ENCODE data around the gene MYH14. TPM values are rescaled to one million over a fixed set of nuclear protein-coding genes. Genes with fewer than 3 reads are reported as not detected.

Gene MYH14
- total and polyA plus RNA-seq, 2 of the 13 experiments (the other 11 are each of a cell fraction or from before 2014, with no cell fraction given) = 5.5 to 5.8 TPM

- peaks cover 10% of the 10 kb centered on the region for H3K9me3 ChIP-seq (ENCODE audit: low read length)
- no peak for ATAC-seq
- CTCF ChIA-PET (ENCODE audit: low intra/inter-chr PET ratio, low total read pairs) = no interaction called here
- BruUV-seq (replicated peaks) = no TSS peak
- no peak for DNase-seq (ENCODE audit: low spot score)
- no peak for TF ChIP-seq ZNF121 (CRISPR knock-in tag; IDR thresholded peaks at IDR 0.05)
- 0 out of 2 replicates have a peak, but pooled peaks have one; percentile 25 for TF ChIP-seq ZNF629 (CRISPR knock-in tag; conservative IDR thresholded peaks at IDR 0.05)
- TF ChIP-seq BRF2 (CRISPR knock-in tag; IDR thresholded peaks at IDR 0.05) = no peak
- TF ChIP-seq ZNF224 (CRISPR knock-in tag; IDR thresholded peaks at IDR 0.05) = no peak
- TF ChIP-seq ZNF768 (CRISPR knock-in tag; IDR thresholded peaks at IDR 0.05) = peak; percentile 81
- H3K36me3 ChIP-seq (replicated peaks in 1 of 2; ENCODE audit: control insufficient read depth in 1 of 2, insufficient read depth in 2 of 2, low read length in 2 of 2) = peaks cover 2 to 7% of the 10 kb centered on the region in 2 experiments; a peak in 1 of 5 replicates
- no peaks in the 10 kb centered on the region for H3K4me1 ChIP-seq (ENCODE audit: insufficient read depth, low read length)
- in situ Hi-C loops (cut with HindIII; ENCODE audit: extremely low pct_ligation_motif_present, low pct_unique_long_range_greater_than_20kb) = no loop called here
- no peaks in the 10 kb centered on the region for H3K27me3 ChIP-seq (ENCODE audit: control insufficient read depth in 1 of 2, insufficient read depth in 2 of 2, low read length in 2 of 2)
- H3K4me3 ChIP-seq (replicated peaks in 1 of 3; ENCODE audit: insufficient read depth in 1 of 3, low read depth in 2 of 3, low read length in 3 of 3) = no peak overlapping the region
- no peak overlapping the region for H3K9ac ChIP-seq (ENCODE audit: insufficient read depth, low read depth, low read length)
- intact Hi-C loops (cut with micrococcal nuclease; ENCODE audit: unreplicated experiment) = no loop called here
- H3K79me2 ChIP-seq (ENCODE audit: insufficient read depth, low read length) = no peaks in the 10 kb centered on the region
- H2AFZ ChIP-seq (ENCODE audit: low read length) = no peak overlapping the region
- 95% methylated on average over 9 of the region's 10 CpGs for WGBS (ENCODE audit: low lambda C conversion rate)
- no peak overlapping the region for H3K27ac ChIP-seq (ENCODE audit: extremely low read length, insufficient read depth, low read length)
- H3K4me2 ChIP-seq (ENCODE audit: low read depth, low read length) = no peak overlapping the region
- POLR2A ChIA-PET = no interaction called here
- no peaks in the 10 kb centered on the region for H4K20me1 ChIP-seq (ENCODE audit: insufficient read depth, low read length)
- no peak for FAIRE-seq
Measured at GRCh38 chr19:50248413-50248812, 45.0 kb downstream of the MYH14 start.

- no TSS peak for BruUV-seq (replicated peaks)
- Histone ChIP-seq H3K4me3 (replicated peaks in 1 of 3; ENCODE audit: insufficient read depth in 1 of 3, low read depth in 2 of 3, low read length in 3 of 3) (no peak overlapping the region), H2AFZ (ENCODE audit: low read length) (no peak overlapping the region), H3K27me3 (ENCODE audit: control insufficient read depth in 1 of 2, insufficient read depth in 2 of 2, low read length in 2 of 2) (no peaks in the 10 kb centered on the region), H3K9me3 (ENCODE audit: low read length) (peaks cover 13% of the 10 kb centered on the region), H3K4me1 (ENCODE audit: insufficient read depth, low read length) (no peaks in the 10 kb centered on the region), H3K9ac (ENCODE audit: insufficient read depth, low read depth, low read length) (no peak overlapping the region), H3K27ac (ENCODE audit: extremely low read length, insufficient read depth, low read length) (no peak overlapping the region), H3K36me3 (replicated peaks in 1 of 2; ENCODE audit: control insufficient read depth in 1 of 2, insufficient read depth in 2 of 2, low read length in 2 of 2) (peaks cover 2 to 9% of the 10 kb centered on the region in 2 experiments; a peak in 1 of 5 replicates), H3K4me2 (ENCODE audit: low read depth, low read length) (no peak overlapping the region), H4K20me1 (ENCODE audit: insufficient read depth, low read length) (no peaks in the 10 kb centered on the region), H3K79me2 (ENCODE audit: insufficient read depth, low read length) (no peaks in the 10 kb centered on the region)
- WGBS (ENCODE audit: low lambda C conversion rate) = 93% methylated on average over 14 of the region's 19 CpGs
- DNase-seq (ENCODE audit: low spot score) (no peak), ATAC-seq (no peak), FAIRE-seq (no peak)
- CTCF ChIA-PET (ENCODE audit: low intra/inter-chr PET ratio, low total read pairs) = no interaction called here
- POLR2A ChIA-PET = no interaction called here
- intact Hi-C loops (cut with micrococcal nuclease; ENCODE audit: unreplicated experiment) (no loop called here), in situ Hi-C loops (cut with HindIII; ENCODE audit: extremely low pct_ligation_motif_present, low pct_unique_long_range_greater_than_20kb) (no loop called here)
- TF ChIP-seq NR2F2 (IDR thresholded peaks at IDR 0.05; ENCODE audit: borderline replicate concordance, low read depth) (no peak), HIC2 (CRISPR knock-in tag; IDR thresholded peaks at IDR 0.05; ENCODE audit: low read depth) (no peak), ZNF318 (CRISPR knock-in tag; IDR thresholded peaks at IDR 0.05) (no peak)
Measured at GRCh38 chr19:50248826-50249225, 45.4 kb downstream of the MYH14 start.
